ENCODE data around the gene OR4C5. TPM values are rescaled to one million over a fixed set of nuclear protein-coding genes. Genes with fewer than 3 reads are reported as not detected.
"Not testable (repeated sequence)": the region's sequence is repeated elsewhere in the genome, so short reads cannot be mapped to it uniquely, and the experiment has no call there.

OR4C5 gene
- total RNA-seq = not detected

DNA sequence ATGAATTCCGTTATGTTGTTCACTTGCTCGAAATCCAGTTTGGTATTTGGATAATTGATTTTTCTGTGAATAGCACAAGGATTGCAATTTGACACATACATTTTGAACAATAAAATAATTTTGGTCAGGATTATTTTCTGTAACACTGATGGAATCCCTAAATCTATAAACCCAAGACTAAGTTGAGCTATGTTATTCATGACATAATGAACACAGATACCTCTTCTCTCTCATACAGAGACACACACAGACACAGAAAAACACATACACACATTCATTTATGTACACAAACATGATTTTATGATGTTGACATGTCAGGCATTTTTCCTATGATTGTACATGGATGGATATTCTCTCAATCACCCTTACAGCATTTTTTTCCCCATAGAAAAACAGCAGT is at the start of gene OR4C5:
Gene OR4C5, minus strand, starts transcription at position 101 of the 400 bp plus-strand sequence. Its CDS starts 0 bp downstream, at position 101.
- TF ChIP-seq, protein P1, sequence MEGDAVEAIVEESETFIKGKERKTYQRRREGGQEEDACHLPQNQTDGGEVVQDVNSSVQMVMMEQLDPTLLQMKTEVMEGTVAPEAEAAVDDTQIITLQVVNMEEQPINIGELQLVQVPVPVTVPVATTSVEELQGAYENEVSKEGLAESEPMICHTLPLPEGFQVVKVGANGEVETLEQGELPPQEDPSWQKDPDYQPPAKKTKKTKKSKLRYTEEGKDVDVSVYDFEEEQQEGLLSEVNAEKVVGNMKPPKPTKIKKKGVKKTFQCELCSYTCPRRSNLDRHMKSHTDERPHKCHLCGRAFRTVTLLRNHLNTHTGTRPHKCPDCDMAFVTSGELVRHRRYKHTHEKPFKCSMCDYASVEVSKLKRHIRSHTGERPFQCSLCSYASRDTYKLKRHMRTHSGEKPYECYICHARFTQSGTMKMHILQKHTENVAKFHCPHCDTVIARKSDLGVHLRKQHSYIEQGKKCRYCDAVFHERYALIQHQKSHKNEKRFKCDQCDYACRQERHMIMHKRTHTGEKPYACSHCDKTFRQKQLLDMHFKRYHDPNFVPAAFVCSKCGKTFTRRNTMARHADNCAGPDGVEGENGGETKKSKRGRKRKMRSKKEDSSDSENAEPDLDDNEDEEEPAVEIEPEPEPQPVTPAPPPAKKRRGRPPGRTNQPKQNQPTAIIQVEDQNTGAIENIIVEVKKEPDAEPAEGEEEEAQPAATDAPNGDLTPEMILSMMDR (IDR thresholded peaks at IDR 0.05; ENCODE audit: low read depth) = no peak

DNA sequence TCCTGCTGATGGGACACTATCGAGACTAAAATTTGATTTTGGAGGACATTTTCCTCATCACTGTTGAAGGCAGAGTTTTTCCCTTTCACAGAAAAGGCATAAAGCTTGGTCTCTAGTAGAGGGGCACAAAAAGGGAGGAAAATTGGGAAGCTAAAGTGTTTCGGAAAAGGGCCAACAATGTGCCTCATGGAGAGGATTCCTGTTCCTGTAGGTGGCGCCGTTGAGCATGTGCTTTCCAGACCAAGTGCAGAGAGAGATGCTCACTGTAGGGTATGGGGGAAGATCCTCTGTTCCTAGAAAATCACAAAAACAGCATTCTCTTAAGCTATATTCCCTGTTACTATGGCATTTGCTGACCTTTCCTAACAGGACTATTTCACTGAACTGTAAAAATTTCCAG is 18.4 kb upstream of the OR4C5 start:
- TF ChIP-seq, protein P1 (IDR thresholded peaks at IDR 0.05; ENCODE audit: low read depth) = no peak

DNA sequence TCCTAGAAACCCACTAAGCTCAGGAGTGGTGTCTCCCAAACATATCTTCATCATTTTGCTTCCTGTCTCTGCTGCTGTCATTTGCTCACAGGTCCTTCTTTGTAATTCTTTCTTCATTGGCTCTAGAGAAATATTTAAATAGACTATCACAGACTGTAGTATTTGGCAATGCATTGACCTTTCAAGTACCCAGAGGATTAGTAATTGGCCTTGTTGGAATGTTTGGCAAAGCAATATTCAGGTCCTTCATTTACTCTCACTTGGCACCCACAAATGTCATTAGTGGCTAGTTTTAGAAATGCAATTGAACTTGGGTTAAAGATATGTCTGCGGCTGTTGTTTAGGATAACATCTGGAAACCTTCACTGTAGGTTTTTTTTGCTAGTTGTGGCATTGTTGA is 11.6 kb downstream of the OR4C5 start:
- TF ChIP-seq, protein P1 (IDR thresholded peaks at IDR 0.05; ENCODE audit: low read depth) = no peak

DNA sequence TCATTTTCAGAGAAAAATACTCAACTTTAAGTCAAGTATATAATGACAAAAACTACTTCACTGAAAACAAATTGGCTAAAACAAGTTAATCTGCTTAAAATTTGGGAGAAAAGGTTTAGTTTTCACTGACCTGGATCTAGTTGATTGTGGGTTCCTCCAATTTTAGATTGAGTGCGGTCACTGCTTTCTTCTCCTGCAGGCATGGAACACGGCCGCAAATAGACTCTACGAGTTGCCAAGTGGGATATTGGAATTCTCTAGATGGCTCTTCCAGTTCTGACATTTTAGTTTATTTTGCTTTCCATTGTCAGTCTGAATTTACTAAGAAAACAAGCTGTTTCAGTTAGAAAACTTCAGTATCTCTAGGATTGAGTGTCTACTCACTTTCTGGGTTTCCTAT is 12.3 kb downstream of the OR4C5 start:
- TF ChIP-seq, protein P1 (IDR thresholded peaks at IDR 0.05; ENCODE audit: low read depth) = no peak

DNA sequence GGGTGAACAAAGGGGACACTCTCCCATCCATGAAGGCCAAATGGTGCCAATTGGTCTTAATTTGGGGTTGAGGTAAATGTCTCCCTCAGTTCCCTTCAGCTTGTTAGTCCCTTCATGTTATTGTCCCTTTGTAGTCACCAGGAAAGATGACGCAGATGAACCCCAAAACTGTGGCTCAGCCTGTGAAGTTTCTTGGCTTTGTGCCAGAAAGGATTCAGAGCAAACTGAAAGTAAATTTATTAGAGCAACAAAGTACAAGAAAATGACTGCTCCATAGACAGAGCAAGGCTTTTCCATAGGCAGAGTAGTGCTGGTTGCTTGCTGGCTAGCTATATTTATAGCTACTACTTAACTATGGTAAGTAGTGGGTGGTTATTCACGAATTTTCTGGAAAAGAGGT is 24.8 kb downstream of the OR4C5 start:
- TF ChIP-seq, protein P1 (IDR thresholded peaks at IDR 0.05; ENCODE audit: low read depth) = no peak

DNA sequence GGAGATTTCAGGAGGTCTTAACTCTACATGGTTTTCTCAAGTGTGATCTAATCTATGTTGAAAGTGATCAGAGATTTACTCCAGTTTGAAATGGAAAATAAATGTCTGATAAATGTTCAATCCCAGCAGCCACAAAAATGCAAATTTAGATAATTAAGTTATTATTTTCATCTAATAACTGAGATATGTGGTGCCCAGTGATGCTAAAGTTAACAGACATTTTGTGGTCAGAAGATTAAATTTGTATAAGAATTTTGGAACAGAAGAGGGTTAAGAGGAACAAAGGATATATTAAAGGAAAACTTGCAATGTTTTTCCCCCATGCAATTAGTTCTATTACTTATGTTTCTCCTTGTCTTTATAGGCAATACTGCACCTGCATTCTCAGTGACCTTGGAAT is 41.6 kb downstream of the OR4C5 start, which contains the start of gene OR4C3:
Gene OR4C3, plus strand, starts transcription at position 301 of the 400 bp plus-strand sequence. CDS start 102 bp downstream, outside the sequence.
- TF ChIP-seq, protein P1 (IDR thresholded peaks at IDR 0.05; ENCODE audit: low read depth) = not testable (repeated sequence)

Other genes starting within 250 kb of the OR4C5 start
- not detected for gene OR4B1, start 149.7 kb downstream of the OR4C5 start, total RNA-seq
- gene OR4X2, start 121.4 kb downstream of the OR4C5 start, total RNA-seq = not detected
- not detected for gene OR4X1, start 102.6 kb downstream of the OR4C5 start, total RNA-seq
- not detected for gene OR4S1, start 60.2 kb downstream of the OR4C5 start, total RNA-seq
- not detected for gene OR4C3, start 41.5 kb downstream of the OR4C5 start, total RNA-seq
- not detected for gene OR4A47, start 122.3 kb upstream of the OR4C5 start, total RNA-seq

Measured in subcutaneous adipose tissue (tissue), 4 donors.